ENCODE measurements around the gene ARHGAP18. TPM values are rescaled to one million over a fixed set of nuclear protein-coding genes. Genes with fewer than 3 reads are reported as not detected.

ARHGAP18 gene
- total RNA-seq, 6 experiments from 2014 or later, result 2.2 to 8.0 (median 2.9) TPM

DNA sequence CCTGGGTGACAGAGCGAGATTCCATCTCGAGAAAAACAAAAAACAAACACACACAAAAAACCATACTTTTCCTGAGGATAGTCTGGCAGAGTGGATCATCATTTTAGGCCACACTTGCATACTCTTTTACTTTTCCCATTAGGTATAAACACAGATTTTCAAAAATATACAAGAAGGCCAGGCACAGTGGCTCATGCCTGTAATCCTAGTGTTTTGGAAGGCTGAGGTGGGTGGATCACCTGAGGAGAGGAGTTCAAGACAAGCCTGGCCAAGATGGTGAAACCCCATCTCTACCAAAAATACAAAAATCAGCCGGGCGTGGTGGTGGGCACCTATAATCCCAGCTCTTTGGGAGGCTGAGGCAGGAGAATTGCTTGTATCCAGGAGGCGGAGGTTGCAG lies 85.5 kb downstream of the ARHGAP18 start:
- TF ChIP-seq, protein P1, sequence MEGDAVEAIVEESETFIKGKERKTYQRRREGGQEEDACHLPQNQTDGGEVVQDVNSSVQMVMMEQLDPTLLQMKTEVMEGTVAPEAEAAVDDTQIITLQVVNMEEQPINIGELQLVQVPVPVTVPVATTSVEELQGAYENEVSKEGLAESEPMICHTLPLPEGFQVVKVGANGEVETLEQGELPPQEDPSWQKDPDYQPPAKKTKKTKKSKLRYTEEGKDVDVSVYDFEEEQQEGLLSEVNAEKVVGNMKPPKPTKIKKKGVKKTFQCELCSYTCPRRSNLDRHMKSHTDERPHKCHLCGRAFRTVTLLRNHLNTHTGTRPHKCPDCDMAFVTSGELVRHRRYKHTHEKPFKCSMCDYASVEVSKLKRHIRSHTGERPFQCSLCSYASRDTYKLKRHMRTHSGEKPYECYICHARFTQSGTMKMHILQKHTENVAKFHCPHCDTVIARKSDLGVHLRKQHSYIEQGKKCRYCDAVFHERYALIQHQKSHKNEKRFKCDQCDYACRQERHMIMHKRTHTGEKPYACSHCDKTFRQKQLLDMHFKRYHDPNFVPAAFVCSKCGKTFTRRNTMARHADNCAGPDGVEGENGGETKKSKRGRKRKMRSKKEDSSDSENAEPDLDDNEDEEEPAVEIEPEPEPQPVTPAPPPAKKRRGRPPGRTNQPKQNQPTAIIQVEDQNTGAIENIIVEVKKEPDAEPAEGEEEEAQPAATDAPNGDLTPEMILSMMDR (IDR thresholded peaks at IDR 0.05), result no peak
- TF ChIP-seq POLR2A (IDR thresholded peaks at IDR 0.05), result no peak
- H3K9me3 ChIP-seq, result no peaks in the 10 kb centered on the region
- no peaks in the 10 kb centered on the region for H3K4me1 ChIP-seq
- H3K27ac ChIP-seq, result no peak overlapping the region
- WGBS (ENCODE audit: insufficient coverage, low coverage, low lambda C conversion rate, missing lambda C conversion rate), result 95% methylated on average over 4 of the region's 5 CpGs
- no peak overlapping the region for H3K4me3 ChIP-seq
- ATAC-seq (no peak), DNase-seq (no peak)
- intact Hi-C loops (cut with DNase I), result no loop called here
- peaks cover 0 to 3% (median 0%) of the 10 kb centered on the region in 4 donors for H3K36me3 ChIP-seq
- H3K27me3 ChIP-seq, result no peaks in the 10 kb centered on the region

- no peak overlapping the region for H3K27ac ChIP-seq
- DNase-seq (no peak), ATAC-seq (peak in 1 of 4 donors; percentile 33)
- no peak overlapping the region for H3K4me3 ChIP-seq
- H3K4me1 ChIP-seq, result no peaks in the 10 kb centered on the region
- H3K27me3 ChIP-seq, result no peaks in the 10 kb centered on the region
- intact Hi-C loops (cut with DNase I), result no loop called here
- 74% methylated on average over 3 of the region's 3 CpGs for WGBS (ENCODE audit: insufficient coverage, low coverage, low lambda C conversion rate, missing lambda C conversion rate)
- no peak for TF ChIP-seq POLR2A (IDR thresholded peaks at IDR 0.05)
- TF ChIP-seq, protein P1 (IDR thresholded peaks at IDR 0.05), result no peak
- peaks cover 0 to 3% (median 0%) of the 10 kb centered on the region in 4 donors for H3K36me3 ChIP-seq
- no peaks in the 10 kb centered on the region for H3K9me3 ChIP-seq
Observed at GRCh38 chr6:129623008-129623732, 86.8 kb downstream of the ARHGAP18 start.

- no peaks in the 10 kb centered on the region for H3K4me1 ChIP-seq
- H3K27ac ChIP-seq, result no peak overlapping the region
- no peaks in the 10 kb centered on the region for H3K27me3 ChIP-seq
- DNase-seq (peak in 1 of 3 donors; percentile 26), ATAC-seq (peak; percentile 66 to 77 (median 70))
- H3K9me3 ChIP-seq, result no peaks in the 10 kb centered on the region
- no peak overlapping the region for H3K4me3 ChIP-seq
- TF ChIP-seq POLR2A (IDR thresholded peaks at IDR 0.05), result no peak
- TF ChIP-seq, protein P1 (IDR thresholded peaks at IDR 0.05), result peak; percentile 40 to 56 (median 45)
- peaks cover 0 to 3% (median 0%) of the 10 kb centered on the region in 4 donors for H3K36me3 ChIP-seq
- intact Hi-C loops (cut with DNase I), result no loop called here
- WGBS (ENCODE audit: insufficient coverage, low coverage, low lambda C conversion rate, missing lambda C conversion rate), result 83% methylated on average over 4 of the region's 4 CpGs
Observed at GRCh38 chr6:129621252-129621651, 88.7 kb downstream of the ARHGAP18 start.

- Histone ChIP-seq H3K4me1 (no peaks in the 10 kb centered on the region), H3K4me3 (no peak overlapping the region), H3K9me3 (no peaks in the 10 kb centered on the region), H3K27me3 (no peaks in the 10 kb centered on the region), H3K27ac (no peak overlapping the region), H3K36me3 (peaks cover 0 to 3% (median 0%) of the 10 kb centered on the region in 4 donors)
- ATAC-seq, result no peak
- DNase-seq, result no peak
- TF ChIP-seq POLR2A (IDR thresholded peaks at IDR 0.05), result no peak
- TF ChIP-seq, protein P1 (IDR thresholded peaks at IDR 0.05), result no peak
- intact Hi-C loops (cut with DNase I), result no loop called here
Observed at GRCh38 chr6:129620234-129620610, 89.8 kb downstream of the ARHGAP18 start.
